ENCODE measurements around the gene CDH1.

The CDH1 gene

GRCh38 chr16:68717684-68718083 lies 19.4 kb upstream of the CDH1 start:
- Mint-ChIP-seq H3K27me3 (peaks cover 4 to 13% of the 10 kb centered on the region in 2 donors), H3K36me3 (no peaks in the 10 kb centered on the region), H3K9me3 (peaks cover 0 to 2% of the 10 kb centered on the region in 2 donors), H3K27ac (no peak overlapping the region), H3K4me3 (no peak overlapping the region), H3K4me1 (peaks cover 5 to 28% of the 10 kb centered on the region in 2 donors)
- no peak for ATAC-seq (replicated peaks)
- DNase-seq, result no peak

GRCh38 chr16:68718590-68718989 lies 18.5 kb upstream of the CDH1 start:
- no peak for DNase-seq
- Mint-ChIP-seq H3K27me3 (peaks cover under 1 to 11% of the 10 kb centered on the region in 2 donors), H3K27ac (no peak overlapping the region), H3K36me3 (no peaks in the 10 kb centered on the region), H3K9me3 (peaks cover 0 to 2% of the 10 kb centered on the region in 2 donors), H3K4me1 (peaks cover 5 to 28% of the 10 kb centered on the region in 2 donors), H3K4me3 (no peak overlapping the region)
- no peak for ATAC-seq (replicated peaks)

- Mint-ChIP-seq H3K4me3 (no peak overlapping the region), H3K9me3 (peaks cover 0 to 2% of the 10 kb centered on the region in 2 donors), H3K36me3 (no peaks in the 10 kb centered on the region), H3K27me3 (no peaks in the 10 kb centered on the region), H3K4me1 (peaks cover 5 to 28% of the 10 kb centered on the region in 2 donors), H3K27ac (peak overlapping the region; percentile 78)
- DNase-seq, result peak; percentile 68
- peak; percentile 98 to 99 for ATAC-seq (replicated peaks)
Measured at GRCh38 chr16:68719993-68720489, 17.1 kb upstream of the CDH1 start.

GRCh38 chr16:68722119-68723024 lies 14.7 kb upstream of the CDH1 start:
- H3K36me3 Mint-ChIP-seq, result no peaks in the 10 kb centered on the region

GRCh38 chr16:68724797-68725196 lies 12.3 kb upstream of the CDH1 start:
- Mint-ChIP-seq H3K27me3 (peaks cover 9 to 31% of the 10 kb centered on the region in 2 donors), H3K36me3 (no peaks in the 10 kb centered on the region), H3K4me1 (peaks cover 4 to 20% of the 10 kb centered on the region in 2 donors), H3K4me3 (no peak overlapping the region), H3K27ac (peak overlapping the region; percentile 59), H3K9me3 (no peaks in the 10 kb centered on the region)
- DNase-seq (no peak), ATAC-seq (replicated peaks) (no peak)

More at GRCh38 chr16:68722119-68723024, 14.7 kb upstream of the CDH1 start:
- DNase-seq (no peak), ATAC-seq (replicated peaks) (no peak)
- Mint-ChIP-seq H3K27me3 (peaks cover 4 to 13% of the 10 kb centered on the region in 2 donors), H3K4me3 (no peak overlapping the region), H3K27ac (no peak overlapping the region), H3K4me1 (peaks cover 5 to 28% of the 10 kb centered on the region in 2 donors), H3K9me3 (peaks cover 0 to 2% of the 10 kb centered on the region in 2 donors)

GRCh38 chr16:68728523-68728922 lies 8.6 kb upstream of the CDH1 start:
- H3K9me3 Mint-ChIP-seq, result no peaks in the 10 kb centered on the region
- H3K4me3 Mint-ChIP-seq, result no peak overlapping the region
- no peak overlapping the region for H3K27ac Mint-ChIP-seq
- H3K27me3 Mint-ChIP-seq, result peaks cover 18 to 39% of the 10 kb centered on the region in 2 donors
- H3K4me1 Mint-ChIP-seq, result no peaks in the 10 kb centered on the region
- no peaks in the 10 kb centered on the region for H3K36me3 Mint-ChIP-seq
- DNase-seq (no peak), ATAC-seq (replicated peaks) (no peak)

GRCh38 chr16:68731637-68732036 lies 5.5 kb upstream of the CDH1 start:
- DNase-seq (no peak), ATAC-seq (replicated peaks) (no peak)
- peaks cover 0 to 2% of the 10 kb centered on the region in 2 donors for H3K4me1 Mint-ChIP-seq
- no peak overlapping the region for H3K4me3 Mint-ChIP-seq
- peaks cover 0 to under 1% of the 10 kb centered on the region in 2 donors for H3K36me3 Mint-ChIP-seq
- H3K27me3 Mint-ChIP-seq, result peaks cover 28 to 60% of the 10 kb centered on the region in 2 donors
- H3K9me3 Mint-ChIP-seq, result no peaks in the 10 kb centered on the region
- H3K27ac Mint-ChIP-seq, result no peak overlapping the region

GRCh38 chr16:68732042-68732680 lies 4.9 kb upstream of the CDH1 start:
- H3K27me3 Mint-ChIP-seq, result peaks cover 30 to 60% of the 10 kb centered on the region in 2 donors
- DNase-seq (no peak), ATAC-seq (replicated peaks) (no peak)
- no peak overlapping the region for H3K4me3 Mint-ChIP-seq
- H3K36me3 Mint-ChIP-seq, result peaks cover 0 to 4% of the 10 kb centered on the region in 2 donors
- H3K9me3 Mint-ChIP-seq, result peaks cover 0 to 1% of the 10 kb centered on the region in 2 donors
- peaks cover 3 to 7% of the 10 kb centered on the region in 2 donors for H3K4me1 Mint-ChIP-seq
- H3K27ac Mint-ChIP-seq, result no peak overlapping the region

- no peak overlapping the region for H3K27ac Mint-ChIP-seq
Measured at GRCh38 chr16:68732741-68733399, 4.2 kb upstream of the CDH1 start.

GRCh38 chr16:68733570-68733969 lies 3.5 kb upstream of the CDH1 start:
- DNase-seq (no peak), ATAC-seq (replicated peaks) (no peak)
- peaks cover 0 to 1% of the 10 kb centered on the region in 2 donors for H3K9me3 Mint-ChIP-seq
- no peak overlapping the region for H3K27ac Mint-ChIP-seq
- H3K4me1 Mint-ChIP-seq, result peaks cover 8 to 20% of the 10 kb centered on the region in 2 donors
- H3K36me3 Mint-ChIP-seq, result peaks cover 2 to 7% of the 10 kb centered on the region in 2 donors
- peaks cover 35 to 65% of the 10 kb centered on the region in 2 donors for H3K27me3 Mint-ChIP-seq
- H3K4me3 Mint-ChIP-seq, result no peak overlapping the region

More at GRCh38 chr16:68732741-68733399, 4.2 kb upstream of the CDH1 start:
- no peak for DNase-seq
- Mint-ChIP-seq H3K4me1 (peaks cover 8 to 14% of the 10 kb centered on the region in 2 donors), H3K36me3 (peaks cover 2 to 7% of the 10 kb centered on the region in 2 donors), H3K9me3 (peaks cover 0 to 1% of the 10 kb centered on the region in 2 donors), H3K4me3 (no peak overlapping the region), H3K27me3 (peaks cover 34 to 63% of the 10 kb centered on the region in 2 donors)
- no peak for ATAC-seq (replicated peaks)

GRCh38 chr16:68734782-68735181 lies 2.3 kb upstream of the CDH1 start:
- peaks cover 34 to 57% of the 10 kb centered on the region in 2 donors for H3K27me3 Mint-ChIP-seq
- no peak overlapping the region for H3K27ac Mint-ChIP-seq
- peaks cover 0 to 1% of the 10 kb centered on the region in 2 donors for H3K9me3 Mint-ChIP-seq
- DNase-seq (no peak), ATAC-seq (replicated peaks) (no peak)
- H3K4me3 Mint-ChIP-seq, result no peak overlapping the region
- H3K36me3 Mint-ChIP-seq, result peaks cover 2 to 7% of the 10 kb centered on the region in 2 donors
- H3K4me1 Mint-ChIP-seq, result peaks cover 8 to 24% of the 10 kb centered on the region in 2 donors

- Mint-ChIP-seq H3K36me3 (peaks cover 2 to 7% of the 10 kb centered on the region in 2 donors), H3K9me3 (peaks cover 0 to 1% of the 10 kb centered on the region in 2 donors), H3K4me1 (peaks cover 24 to 41% of the 10 kb centered on the region in 2 donors), H3K4me3 (peak overlapping the region; percentile 61 to 68), H3K27me3 (peaks cover 34 to 57% of the 10 kb centered on the region in 2 donors), H3K27ac (no peak overlapping the region)
- no peak for DNase-seq
- no peak for ATAC-seq (replicated peaks)
Measured at GRCh38 chr16:68736561-68736960, 531 bp upstream of the CDH1 start.

GRCh38 chr16:68737730-68738629 lies 888 bp downstream of the CDH1 start:
- Mint-ChIP-seq H3K4me3 (peak overlapping the region in 1 of 2 donors; percentile 72), H3K27me3 (peaks cover 26 to 50% of the 10 kb centered on the region in 2 donors)

More at GRCh38 chr16:68737730-68738629, 888 bp downstream of the CDH1 start:
- Mint-ChIP-seq H3K4me1 (peaks cover 33 to 52% of the 10 kb centered on the region in 2 donors), H3K9me3 (peaks cover 0 to 1% of the 10 kb centered on the region in 2 donors), H3K36me3 (peaks cover 2 to 7% of the 10 kb centered on the region in 2 donors), H3K27ac (peak overlapping the region; percentile 65)
- ATAC-seq (replicated peaks) (no peak), DNase-seq (no peak)

All from stimulated activated naive B cell treated with anti-CD40 and anti-IgM and Interleukin-4, amounts not matched to agents 10 μg/mL and 1 μg/mL and 100 μg/mL, for 72 hours (primary cell).